GM12865 (cell line): ENCODE measurements around the gene LAMP1.

Experiments used
- DNase-seq: peaks from one replicate; pipeline ENCODE4 v3.0.0; 2010; ENCODE audit warnings: low read depth
- H3K4me3 ChIP-seq: 2 replicates; pipeline ENCODE4 v1.5.1; 2011; ENCODE audit warnings: mild to moderate bottlenecking, low read depth, low read length, control low read depth
- CTCF ChIP-seq: IDR thresholded peaks from 2 replicates; pipeline ENCODE4 v1.5.1; 2011; ENCODE audit warnings: low read length, control low read depth, low read depth, inconsistent platforms; ENCODE audit not compliant: insufficient read depth; ENCODE audit errors: missing control alignments

The LAMP1 gene

GRCh38 chr13:113360446-113360845 lies 63.4 kb downstream of the LAMP1 start:
- no peak overlapping the region for H3K4me3 ChIP-seq
- TF ChIP-seq CTCF = no peak
- DNase-seq = no peak

GRCh38 chr13:113361406-113361805 lies 64.4 kb downstream of the LAMP1 start:
- peak; percentile 30 for DNase-seq
- TF ChIP-seq CTCF = no peak
- H3K4me3 ChIP-seq = no peak overlapping the region

GRCh38 chr13:113364311-113364889 lies 67.4 kb downstream of the LAMP1 start:
- no peak for TF ChIP-seq CTCF
- no peak for DNase-seq
- H3K4me3 ChIP-seq = no peak overlapping the region

- DNase-seq = no peak
- TF ChIP-seq CTCF = no peak
- H3K4me3 ChIP-seq = no peak overlapping the region
Measured at GRCh38 chr13:113364901-113365582, 68.0 kb downstream of the LAMP1 start.

GRCh38 chr13:113365583-113365970 lies 68.5 kb downstream of the LAMP1 start:
- DNase-seq = no peak
- no peak overlapping the region for H3K4me3 ChIP-seq
- no peak for TF ChIP-seq CTCF

GRCh38 chr13:113365971-113366588 lies 69.0 kb downstream of the LAMP1 start:
- no peak overlapping the region for H3K4me3 ChIP-seq
- no peak for DNase-seq
- TF ChIP-seq CTCF = no peak
